Endothelial cell of umbilical vein (primary cell): ENCODE data around the gene TIMM10B. TPM values are rescaled to one million over a fixed set of nuclear protein-coding genes. Genes with fewer than 3 reads are reported as not detected.

Experiments
- BruUV-seq: library from RNA; stranded (reverse); fragments of 400-500 nt; replicated peaks from 2 replicates; lab custom pipeline; 2021; lab: Mats Ljungman, UMichigan
- CTCF ChIA-PET: fragments of 300-600, 350-600 bp; sonication (Branson Sonifier 250); formaldehyde crosslinking; loops from one replicate; lab custom pipeline; 2021; ENCODE audit warnings: antibody characterized with exemption, inconsistent platforms; lab: Charles Lee
- POLR2A ChIA-PET: fragments of 300-600, 350-600 bp; sonication (Branson Sonifier 250); formaldehyde crosslinking; loops from one replicate; lab custom pipeline; 2021; ENCODE audit warnings: antibody characterized with exemption, inconsistent platforms; lab: Charles Lee
- DNase-seq: peaks from one replicate; pipeline ENCODE4 v3.0.0-alpha.2; 2011; ENCODE audit warnings: low read depth, low spot score
- FAIRE-seq: peaks from 2 replicates; lab custom pipeline; 2011; peaks lifted over from hg19 to GRCh38; lab: Jason Lieb, UNC
- H2AFZ ChIP-seq: 2 replicates; pipeline ENCODE4 v1.6.0; 2012; ENCODE audit warnings: low read depth, low read length, control low read depth, inconsistent platforms
- H3K27ac ChIP-seq: 2 replicates; pipeline ENCODE4 v1.5.1; 2011; ENCODE audit warnings: low read depth, mild to moderate bottlenecking, control low read depth, low read length, moderate library complexity; ENCODE audit not compliant: insufficient read depth
- H3K27me3 ChIP-seq, 2 experiments: 2 replicates each; pipeline versions ENCODE4 v1.6.0 to v1.6.1; 2011; ENCODE audit warnings: low read length in 2 of 2, mixed read lengths in 1 of 2; ENCODE audit not compliant: control insufficient read depth in 2 of 2, insufficient read depth in 2 of 2
- H3K36me3 ChIP-seq, 2 experiments: 2 replicates in 1 of 2; 3 replicates in 1 of 2; pipeline ENCODE4 v1.5.1; 2011; ENCODE audit warnings: low read length in 2 of 2, mild to moderate bottlenecking in 1 of 2, moderate library complexity in 1 of 2; ENCODE audit not compliant: control insufficient read depth in 2 of 2, insufficient read depth in 2 of 2; ENCODE audit errors: extremely low read depth in 1 of 2
- H3K4me1 ChIP-seq: 3 replicates; pipeline ENCODE4 v1.5.1; 2011; ENCODE audit warnings: mild to moderate bottlenecking, low read length; ENCODE audit not compliant: control insufficient read depth, insufficient read depth; ENCODE audit errors: extremely low read depth
- H3K4me2 ChIP-seq: 2 replicates; pipeline ENCODE4 v1.6.1; 2011; ENCODE audit warnings: low read length, control low read depth, mixed read lengths; ENCODE audit not compliant: insufficient read depth
- H3K4me3 ChIP-seq, 3 experiments: fragments of 200-600 bp in 1 of 3; sonication (generic), shearing (Covaris generic) in 1 of 3; replicated peaks in 1 of 3; 2 replicates each; pipeline ENCODE4 v1.5.1; 2011 to 2016; ENCODE audit warnings: control low read depth in 3 of 3, low read length in 3 of 3, mild to moderate bottlenecking in 2 of 3, inconsistent platforms in 1 of 3, low read depth in 1 of 3, moderate library complexity in 1 of 3; ENCODE audit not compliant: insufficient read depth in 1 of 3
- H3K79me2 ChIP-seq: 2 replicates; pipeline ENCODE4 v1.6.0; 2012; ENCODE audit warnings: low read length, inconsistent platforms; ENCODE audit not compliant: control insufficient read depth, insufficient read depth
- H3K9ac ChIP-seq: replicated peaks from 2 replicates; pipeline ENCODE3; 2011; ENCODE audit warnings: low read length, control low read depth; ENCODE audit not compliant: insufficient read depth; ENCODE audit errors: extremely low read depth
- H3K9me1 ChIP-seq: replicated peaks from 3 replicates; pipeline ENCODE4 v1.6.0; 2011; ENCODE audit warnings: mild to moderate bottlenecking, low read length; ENCODE audit not compliant: control insufficient read depth, insufficient read depth; ENCODE audit errors: extremely low read depth
- H3K9me3 ChIP-seq: replicated peaks from 2 replicates; pipeline ENCODE4 v1.5.1; 2012; ENCODE audit warnings: low read length, inconsistent platforms; ENCODE audit not compliant: control insufficient read depth, insufficient read depth
- H4K20me1 ChIP-seq: replicated peaks from 2 replicates; pipeline ENCODE3; 2011; ENCODE audit warnings: mild to moderate bottlenecking, low read length; ENCODE audit not compliant: control insufficient read depth, insufficient read depth; ENCODE audit errors: extremely low read depth
- EZH2 ChIP-seq: IDR thresholded peaks from 2 replicates; pipeline ENCODE4 v1.6.1; 2012; ENCODE audit warnings: borderline replicate concordance, low read depth, mild to moderate bottlenecking, moderate library complexity, low read length, inconsistent platforms; ENCODE audit not compliant: severe bottlenecking
- FOS ChIP-seq: IDR thresholded peaks from 2 replicates; pipeline ENCODE4 v1.6.1; 2011; ENCODE audit warnings: mild to moderate bottlenecking, low read length, moderate library complexity, borderline replicate concordance; ENCODE audit not compliant: insufficient read depth
- GATA2 ChIP-seq: IDR thresholded peaks from 2 replicates; pipeline ENCODE4 v1.7.0; 2011; ENCODE audit warnings: low read depth, mild to moderate bottlenecking, moderate library complexity, mixed read lengths, low read length; ENCODE audit not compliant: insufficient read length, insufficient read depth
- JUN ChIP-seq: IDR thresholded peaks from 2 replicates; pipeline ENCODE4 v1.6.1; 2011; ENCODE audit warnings: borderline replicate concordance, low read depth; ENCODE audit not compliant: insufficient read length, insufficient read depth
- MAX ChIP-seq: IDR thresholded peaks from 2 replicates; pipeline ENCODE4 v1.6.1; 2011; ENCODE audit not compliant: insufficient read depth, insufficient read length
- MYC ChIP-seq: IDR thresholded peaks from one replicate; pipeline ENCODE4 v1.6.1; 2011; ENCODE audit warnings: mild to moderate bottlenecking, low read depth, low read length
- POLR2A ChIP-seq: IDR thresholded peaks from 2 replicates; pipeline ENCODE4 v1.6.1; 2012; ENCODE audit warnings: low read depth, mild to moderate bottlenecking, control low read depth, low read length
- POLR2AphosphoS5 ChIP-seq: IDR thresholded peaks from 2 replicates; pipeline ENCODE4 v1.6.1; 2012; ENCODE audit warnings: low read depth, mild to moderate bottlenecking, control low read depth, low read length, moderate library complexity; ENCODE audit not compliant: insufficient read depth
- dilution Hi-C: fragments of 300-500 bp; cut with MboI; formaldehyde crosslinking; loops from one replicate; pipeline ENCODE4 v1.15.0; 2019; ENCODE audit warnings: low sequenced_read_pairs; ENCODE audit not compliant: extremely low pct_ligation_motif_present
- intact Hi-C: fragments of 100-400 bp; cut with micrococcal nuclease; formaldehyde crosslinking; loops from one replicate; pipeline ENCODE4 v1.10.0; 2022
- polyA plus RNA-seq, 4 experiments: library from polyadenylated mRNA; depleted of rRNA in 3 of 4; stranded (reverse) in 3 of 4; unstranded in 1 of 4; fragments of >200 nt; gene quantifications; 2 replicates each; pipeline versions ENCODE4 v1.2.1 to v1.2.3, GENCODE V29; 2011 to 2012; ENCODE audit warnings: missing spikeins in 1 of 4
- total RNA-seq: library from RNA; stranded (reverse); gene quantifications from 2 replicates; pipeline ENCODE4 v1.2.3, GENCODE V29; 2021
- TF ChIP-seq, protein P1 (sequence below), 2 donors: IDR thresholded peaks; 1 replicate in 1 of 2; 2 replicates in 1 of 2; pipeline ENCODE4 v1.5.1; 2011; ENCODE audit warnings: low read length in 2 of 2, mild to moderate bottlenecking in 2 of 2, moderate library complexity in 2 of 2, control low read depth in 1 of 2, inconsistent platforms in 1 of 2, low read depth in 1 of 2; ENCODE audit not compliant: insufficient read depth in 1 of 2; ENCODE audit errors: extremely low read depth in 1 of 2

TIMM10B gene
- total and polyA plus RNA-seq, 2 donors (not counting 3 experiments of a cell fraction or from before 2014, with no cell fraction given): 31.3 to 36.5 TPM

GRCh38 chr11:6505577-6506240 lies 24.4 kb downstream of the TIMM10B start:
- peak; percentile 72 for FAIRE-seq
- H3K9me3 ChIP-seq: no peaks in the 10 kb centered on the region
- no peak overlapping the region for H3K4me3 ChIP-seq
- dilution Hi-C loops: no loop called here
- H3K36me3 ChIP-seq: no peaks in the 10 kb centered on the region
- no peaks in the 10 kb centered on the region for H3K79me2 ChIP-seq
- TF ChIP-seq POLR2AphosphoS5 (no peak), GATA2 (no peak), MYC (no peak), FOS (peak; percentile 79), POLR2A (no peak), MAX (no peak), JUN (peak; percentile 28), EZH2 (no peak)
- TF ChIP-seq, protein P1, sequence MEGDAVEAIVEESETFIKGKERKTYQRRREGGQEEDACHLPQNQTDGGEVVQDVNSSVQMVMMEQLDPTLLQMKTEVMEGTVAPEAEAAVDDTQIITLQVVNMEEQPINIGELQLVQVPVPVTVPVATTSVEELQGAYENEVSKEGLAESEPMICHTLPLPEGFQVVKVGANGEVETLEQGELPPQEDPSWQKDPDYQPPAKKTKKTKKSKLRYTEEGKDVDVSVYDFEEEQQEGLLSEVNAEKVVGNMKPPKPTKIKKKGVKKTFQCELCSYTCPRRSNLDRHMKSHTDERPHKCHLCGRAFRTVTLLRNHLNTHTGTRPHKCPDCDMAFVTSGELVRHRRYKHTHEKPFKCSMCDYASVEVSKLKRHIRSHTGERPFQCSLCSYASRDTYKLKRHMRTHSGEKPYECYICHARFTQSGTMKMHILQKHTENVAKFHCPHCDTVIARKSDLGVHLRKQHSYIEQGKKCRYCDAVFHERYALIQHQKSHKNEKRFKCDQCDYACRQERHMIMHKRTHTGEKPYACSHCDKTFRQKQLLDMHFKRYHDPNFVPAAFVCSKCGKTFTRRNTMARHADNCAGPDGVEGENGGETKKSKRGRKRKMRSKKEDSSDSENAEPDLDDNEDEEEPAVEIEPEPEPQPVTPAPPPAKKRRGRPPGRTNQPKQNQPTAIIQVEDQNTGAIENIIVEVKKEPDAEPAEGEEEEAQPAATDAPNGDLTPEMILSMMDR (IDR thresholded peaks at IDR 0.05; ENCODE audit: extremely low read depth in 1 of 2, insufficient read depth in 1 of 2, low read depth in 1 of 2, low read length in 2 of 2): peak; percentile 58 to 66
- H3K9ac ChIP-seq: no peak overlapping the region
- intact Hi-C loops: loop anchor here (1.0 kb wide), 2 partner anchors 66 to 126 kb away; no protein-coding TSS in a partner anchor
- no TSS peak for BruUV-seq
- H3K27ac ChIP-seq: no peak overlapping the region
- DNase-seq: peak; percentile 67
- POLR2A ChIA-PET: no interaction called here
- no peak overlapping the region for H3K4me2 ChIP-seq
- H3K27me3 ChIP-seq: no peaks in the 10 kb centered on the region
- no peaks in the 10 kb centered on the region for H3K4me1 ChIP-seq
- no peaks in the 10 kb centered on the region for H3K9me1 ChIP-seq
- no peaks in the 10 kb centered on the region for H4K20me1 ChIP-seq
- H2AFZ ChIP-seq: no peak overlapping the region
- CTCF ChIA-PET: interaction anchor here (0.6 to 5.9 kb wide), 26 partner anchors 9 to 151 kb away, joined by 3 to 180 read pairs (median 5); partner anchors contain the start of genes APBB1, ARFIP2, DNHD1 and HPX
